Right atrium auricular region (tissue), 2 donors: ENCODE results near the gene LARP1B. TPM values are rescaled to one million over a fixed set of nuclear protein-coding genes. Genes with fewer than 3 reads are reported as not detected.

Source experiments
- DNase-seq: peaks from one replicate; pipeline ENCODE4 v3.0.0-alpha.2; 2019; ENCODE audit warnings: low spot score
- H3K27ac ChIP-seq, 2 donors: fragments of 200-600 bp; sonication (generic); 1 replicate in 1 of 2; 2 replicates in 1 of 2; pipeline ENCODE4 v1.5.1; 2016 to 2019
- H3K27me3 ChIP-seq, 2 donors: fragments of 200-600 bp; sonication (generic); one replicate each; pipeline versions ENCODE4 v1.5.1 to v1.6.0; 2017 to 2019
- H3K36me3 ChIP-seq: fragments of 200-600 bp; sonication (generic); one replicate; pipeline ENCODE4 v1.5.1; 2016
- H3K4me1 ChIP-seq, 2 donors: fragments of 200-600 bp; sonication (generic); one replicate each; pipeline versions ENCODE4 v1.5.1 to v1.6.0; 2017 to 2019
- H3K4me3 ChIP-seq, 2 donors: fragments of 200-600 bp; sonication (generic); 1 replicate in 1 of 2; 2 replicates in 1 of 2; pipeline ENCODE4 v1.5.1; 2017 to 2019; ENCODE audit warnings: mild to moderate bottlenecking in 1 of 2, moderate library complexity in 1 of 2
- H3K9me3 ChIP-seq, 2 donors: fragments of 200-600 bp; sonication (generic); one replicate each; pipeline ENCODE4 v1.5.1; 2019
- total RNA-seq, 2 donors: library from RNA; depleted of rRNA; stranded (reverse); fragments of >200 nt; gene quantifications; one replicate each; pipeline ENCODE4 v1.1.0, GENCODE V29; 2016
- TF ChIP-seq, protein P1 (sequence below), 2 donors: fragments of 200-600 bp; sonication (generic); IDR thresholded peaks; one replicate each; pipeline ENCODE4 v1.5.1; 2019; ENCODE audit warnings: antibody characterized with exemption in 2 of 2

The LARP1B gene
- total RNA-seq, 2 donors from 2014 or later = 11.8 to 13.5 TPM

- H3K27ac ChIP-seq = no peak overlapping the region
- no peaks in the 10 kb centered on the region for H3K4me1 ChIP-seq
- H3K9me3 ChIP-seq = no peaks in the 10 kb centered on the region
- no peak for DNase-seq
- TF ChIP-seq, protein P1, sequence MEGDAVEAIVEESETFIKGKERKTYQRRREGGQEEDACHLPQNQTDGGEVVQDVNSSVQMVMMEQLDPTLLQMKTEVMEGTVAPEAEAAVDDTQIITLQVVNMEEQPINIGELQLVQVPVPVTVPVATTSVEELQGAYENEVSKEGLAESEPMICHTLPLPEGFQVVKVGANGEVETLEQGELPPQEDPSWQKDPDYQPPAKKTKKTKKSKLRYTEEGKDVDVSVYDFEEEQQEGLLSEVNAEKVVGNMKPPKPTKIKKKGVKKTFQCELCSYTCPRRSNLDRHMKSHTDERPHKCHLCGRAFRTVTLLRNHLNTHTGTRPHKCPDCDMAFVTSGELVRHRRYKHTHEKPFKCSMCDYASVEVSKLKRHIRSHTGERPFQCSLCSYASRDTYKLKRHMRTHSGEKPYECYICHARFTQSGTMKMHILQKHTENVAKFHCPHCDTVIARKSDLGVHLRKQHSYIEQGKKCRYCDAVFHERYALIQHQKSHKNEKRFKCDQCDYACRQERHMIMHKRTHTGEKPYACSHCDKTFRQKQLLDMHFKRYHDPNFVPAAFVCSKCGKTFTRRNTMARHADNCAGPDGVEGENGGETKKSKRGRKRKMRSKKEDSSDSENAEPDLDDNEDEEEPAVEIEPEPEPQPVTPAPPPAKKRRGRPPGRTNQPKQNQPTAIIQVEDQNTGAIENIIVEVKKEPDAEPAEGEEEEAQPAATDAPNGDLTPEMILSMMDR (IDR thresholded peaks at IDR 0.05) = no peak
- no peaks in the 10 kb centered on the region for H3K36me3 ChIP-seq
- H3K27me3 ChIP-seq = no peaks in the 10 kb centered on the region
- no peak overlapping the region for H3K4me3 ChIP-seq
Measured at GRCh38 chr4:128225148-128225547, 164.0 kb downstream of the LARP1B start.

DNA sequence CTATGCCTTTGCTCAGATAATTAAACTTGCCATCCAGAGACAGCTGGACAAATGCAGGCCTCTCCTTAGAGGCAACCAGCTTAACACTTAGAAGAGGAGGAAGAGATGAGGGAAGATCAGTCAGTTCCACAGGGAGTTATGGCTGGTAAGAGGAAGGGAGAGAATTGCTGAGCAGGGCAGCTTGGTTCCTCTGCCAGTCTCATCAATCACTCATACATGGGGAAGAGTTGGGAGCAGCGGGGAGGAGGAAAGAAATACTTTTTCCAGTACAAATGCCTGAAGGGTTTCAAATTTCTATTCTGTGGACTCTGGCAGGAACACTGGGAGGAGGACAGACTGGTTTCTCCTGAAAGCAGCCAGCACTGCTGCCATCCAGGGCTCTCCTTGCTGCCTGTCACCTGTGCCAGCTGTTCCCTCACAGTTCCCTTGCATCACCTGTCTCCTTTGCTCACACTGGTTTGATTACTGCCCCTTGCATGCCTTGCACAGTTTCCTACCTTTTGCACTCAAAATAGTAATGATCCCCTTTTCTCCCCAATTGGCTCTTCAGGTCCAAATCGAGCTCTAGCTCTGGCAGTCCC is 167.0 kb downstream of the LARP1B start:
- no peak for DNase-seq
- H3K4me3 ChIP-seq = no peak overlapping the region
- H3K4me1 ChIP-seq = no peaks in the 10 kb centered on the region
- no peak overlapping the region for H3K27ac ChIP-seq
- no peaks in the 10 kb centered on the region for H3K27me3 ChIP-seq
- TF ChIP-seq, protein P1 (IDR thresholded peaks at IDR 0.05) = no peak
- no peaks in the 10 kb centered on the region for H3K9me3 ChIP-seq
- H3K36me3 ChIP-seq = no peaks in the 10 kb centered on the region

- no peak for DNase-seq
- H3K4me1 ChIP-seq = no peaks in the 10 kb centered on the region
- H3K4me3 ChIP-seq = no peak overlapping the region
- no peaks in the 10 kb centered on the region for H3K27me3 ChIP-seq
- TF ChIP-seq, protein P1 (IDR thresholded peaks at IDR 0.05) = no peak
- no peak overlapping the region for H3K27ac ChIP-seq
- no peaks in the 10 kb centered on the region for H3K9me3 ChIP-seq
- no peaks in the 10 kb centered on the region for H3K36me3 ChIP-seq
Measured at GRCh38 chr4:128228845-128229795, 168.0 kb downstream of the LARP1B start.

DNA sequence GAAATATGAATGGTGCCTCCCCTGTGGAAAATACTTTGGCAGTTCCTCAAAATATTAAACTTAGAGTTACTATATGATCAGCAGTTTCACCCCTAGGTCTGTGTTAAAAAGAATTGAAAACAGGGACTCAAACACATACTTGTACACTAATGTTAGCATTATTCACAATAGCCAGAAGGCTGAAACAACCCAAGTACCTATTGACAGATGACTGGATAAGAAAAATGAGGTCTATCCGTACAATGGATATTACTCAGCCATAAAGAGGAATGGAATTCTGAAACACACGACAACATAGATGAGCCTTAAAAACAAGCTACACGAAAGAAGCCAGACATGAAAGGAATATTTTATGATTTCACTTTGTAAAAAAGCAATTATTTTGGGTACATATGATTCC is 171.6 kb downstream of the LARP1B start:
- DNase-seq = no peak
- H3K4me1 ChIP-seq = no peaks in the 10 kb centered on the region
- H3K4me3 ChIP-seq = no peak overlapping the region
- no peaks in the 10 kb centered on the region for H3K27me3 ChIP-seq
- no peaks in the 10 kb centered on the region for H3K36me3 ChIP-seq
- H3K9me3 ChIP-seq = no peaks in the 10 kb centered on the region
- H3K27ac ChIP-seq = no peak overlapping the region
- TF ChIP-seq, protein P1 (IDR thresholded peaks at IDR 0.05) = no peak

DNA sequence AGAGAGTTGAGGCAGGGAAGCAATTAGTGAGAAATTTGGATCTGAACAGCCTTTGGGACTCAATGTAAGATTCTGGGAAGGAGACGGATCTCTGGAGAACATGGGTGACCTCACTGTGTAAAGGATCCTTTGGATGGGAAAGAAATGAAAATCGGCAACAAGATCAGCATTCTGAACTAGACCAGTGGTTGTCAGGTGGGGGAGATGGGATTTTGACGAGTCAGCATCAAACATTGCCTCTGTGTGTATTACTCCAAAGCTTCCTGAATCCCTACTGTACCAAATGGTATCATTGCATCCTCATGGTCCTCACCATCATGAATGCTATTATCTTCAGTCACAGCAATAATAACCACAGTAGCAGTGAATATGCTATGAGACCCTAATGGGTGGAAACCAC is 173.7 kb downstream of the LARP1B start:
- H3K27ac ChIP-seq = no peak overlapping the region
- no peak for DNase-seq
- H3K9me3 ChIP-seq = no peaks in the 10 kb centered on the region
- no peak overlapping the region for H3K4me3 ChIP-seq
- no peaks in the 10 kb centered on the region for H3K27me3 ChIP-seq
- no peaks in the 10 kb centered on the region for H3K4me1 ChIP-seq
- no peaks in the 10 kb centered on the region for H3K36me3 ChIP-seq
- TF ChIP-seq, protein P1 (IDR thresholded peaks at IDR 0.05) = no peak
